GM12865 (cell line): ENCODE results near the gene CERS1.

Experiments
- DNase-seq: peaks from one replicate; pipeline ENCODE4 v3.0.0; 2010; ENCODE audit warnings: low read depth
- H3K4me3 ChIP-seq: 2 replicates; pipeline ENCODE4 v1.5.1; 2011; ENCODE audit warnings: mild to moderate bottlenecking, low read depth, low read length, control low read depth
- TF ChIP-seq, protein P1 (sequence below): IDR thresholded peaks from 2 replicates; pipeline ENCODE4 v1.5.1; 2011; ENCODE audit warnings: low read length, control low read depth, low read depth, inconsistent platforms; ENCODE audit not compliant: insufficient read depth; ENCODE audit errors: missing control alignments

The CERS1 gene

DNA sequence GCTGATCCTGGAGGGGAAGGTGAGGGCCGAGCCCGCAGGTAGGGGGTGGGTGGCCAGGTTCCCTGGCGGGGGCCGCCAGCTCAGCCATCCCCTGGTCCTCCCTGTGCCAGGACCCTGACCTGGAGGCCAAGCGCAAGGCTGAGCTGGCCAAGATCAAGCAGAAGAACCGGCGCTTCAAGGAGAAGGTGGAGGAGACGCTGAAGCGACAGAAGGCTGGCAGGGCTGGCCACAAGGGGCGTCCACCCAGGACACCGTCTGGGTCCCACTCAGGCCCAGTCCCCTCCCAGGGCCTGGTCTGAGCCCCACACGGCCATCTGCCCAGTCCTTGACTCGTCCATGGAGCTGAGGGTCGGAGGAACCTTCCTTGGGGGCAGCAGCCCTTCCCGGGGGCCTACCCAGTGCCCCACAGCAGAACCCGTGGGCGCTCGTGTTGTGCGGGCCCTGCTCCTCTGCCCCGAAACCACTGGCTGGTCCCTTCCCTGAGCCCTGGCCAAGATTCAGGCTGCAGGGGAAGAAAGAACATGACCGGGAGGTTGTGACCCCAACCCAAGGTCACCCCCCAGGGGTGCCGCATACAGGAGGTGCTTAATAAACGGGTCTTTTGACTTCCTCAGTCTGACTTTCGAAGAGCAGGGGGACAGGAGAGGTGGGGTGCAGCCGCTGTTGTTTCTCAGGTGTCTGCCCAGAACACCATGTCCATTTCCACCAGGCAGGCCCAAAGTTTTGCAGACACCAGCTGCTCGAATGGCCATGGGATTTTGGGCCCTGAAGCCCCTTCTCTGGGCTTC is 32.3 kb upstream of the CERS1 start:
- DNase-seq: no peak
- TF ChIP-seq, protein P1, sequence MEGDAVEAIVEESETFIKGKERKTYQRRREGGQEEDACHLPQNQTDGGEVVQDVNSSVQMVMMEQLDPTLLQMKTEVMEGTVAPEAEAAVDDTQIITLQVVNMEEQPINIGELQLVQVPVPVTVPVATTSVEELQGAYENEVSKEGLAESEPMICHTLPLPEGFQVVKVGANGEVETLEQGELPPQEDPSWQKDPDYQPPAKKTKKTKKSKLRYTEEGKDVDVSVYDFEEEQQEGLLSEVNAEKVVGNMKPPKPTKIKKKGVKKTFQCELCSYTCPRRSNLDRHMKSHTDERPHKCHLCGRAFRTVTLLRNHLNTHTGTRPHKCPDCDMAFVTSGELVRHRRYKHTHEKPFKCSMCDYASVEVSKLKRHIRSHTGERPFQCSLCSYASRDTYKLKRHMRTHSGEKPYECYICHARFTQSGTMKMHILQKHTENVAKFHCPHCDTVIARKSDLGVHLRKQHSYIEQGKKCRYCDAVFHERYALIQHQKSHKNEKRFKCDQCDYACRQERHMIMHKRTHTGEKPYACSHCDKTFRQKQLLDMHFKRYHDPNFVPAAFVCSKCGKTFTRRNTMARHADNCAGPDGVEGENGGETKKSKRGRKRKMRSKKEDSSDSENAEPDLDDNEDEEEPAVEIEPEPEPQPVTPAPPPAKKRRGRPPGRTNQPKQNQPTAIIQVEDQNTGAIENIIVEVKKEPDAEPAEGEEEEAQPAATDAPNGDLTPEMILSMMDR: no peak
- H3K4me3 ChIP-seq: no peak overlapping the region

DNA sequence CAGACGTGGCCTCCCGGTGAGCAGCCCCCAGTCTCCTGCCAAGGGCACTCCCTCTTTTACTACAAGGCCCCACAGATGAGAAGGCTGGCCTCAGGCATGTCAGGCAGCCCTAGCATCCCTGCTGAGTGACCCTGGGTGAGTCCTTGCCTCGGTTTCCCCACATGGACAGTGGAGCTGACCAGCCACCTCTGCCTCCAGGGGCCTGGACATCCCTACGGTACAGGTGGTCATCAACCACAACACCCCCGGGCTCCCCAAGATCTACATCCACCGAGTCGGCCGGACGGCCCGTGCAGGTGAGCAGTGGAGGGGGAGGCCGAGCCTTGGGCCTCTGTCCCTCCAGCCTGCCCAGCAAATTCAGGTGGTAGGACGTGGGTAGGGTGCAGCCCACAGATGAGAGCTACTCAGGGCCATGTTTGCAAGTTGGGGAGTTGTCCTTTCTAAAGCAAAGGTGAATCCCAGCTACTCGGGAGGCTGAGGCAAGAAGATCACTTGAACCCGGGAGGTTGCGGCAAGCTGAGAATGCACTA is 28.8 kb upstream of the CERS1 start:
- no peak for DNase-seq
- no peak overlapping the region for H3K4me3 ChIP-seq
- TF ChIP-seq, protein P1: no peak

DNA sequence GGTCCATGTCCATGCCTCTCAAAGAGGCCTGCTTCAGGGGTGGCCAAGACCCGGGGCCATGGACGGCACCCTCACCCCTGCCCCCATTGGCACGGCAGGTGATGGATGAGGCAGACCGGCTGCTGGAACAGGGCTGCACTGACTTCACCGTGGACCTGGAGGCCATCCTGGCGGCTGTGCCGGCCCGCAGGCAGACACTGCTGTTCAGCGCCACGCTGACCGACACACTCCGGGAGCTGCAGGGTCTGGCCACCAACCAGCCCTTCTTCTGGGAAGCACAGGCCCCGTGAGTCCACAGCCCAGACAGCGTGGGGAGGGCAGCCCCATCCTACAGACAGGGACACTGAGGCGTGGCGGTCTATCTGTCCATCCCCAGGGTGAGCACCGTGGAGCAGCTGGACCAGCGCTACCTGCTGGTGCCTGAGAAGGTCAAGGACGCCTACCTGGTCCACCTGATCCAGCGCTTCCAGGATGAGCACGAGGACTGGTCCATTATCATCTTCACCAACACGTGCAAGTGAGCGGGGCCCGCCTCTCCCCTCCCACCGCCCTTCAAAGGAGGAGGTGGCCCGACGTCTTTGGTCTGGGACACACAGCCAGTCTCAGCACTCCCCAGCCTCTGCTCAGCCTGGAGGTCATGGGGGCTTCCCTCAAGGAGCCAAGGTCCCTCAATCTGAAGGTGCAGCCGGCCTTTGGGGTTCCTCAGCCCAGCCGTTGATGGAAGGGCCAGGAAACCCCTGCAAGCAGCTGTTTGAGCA is 26.4 kb upstream of the CERS1 start:
- no peak for DNase-seq
- TF ChIP-seq, protein P1: no peak
- no peak overlapping the region for H3K4me3 ChIP-seq

DNA sequence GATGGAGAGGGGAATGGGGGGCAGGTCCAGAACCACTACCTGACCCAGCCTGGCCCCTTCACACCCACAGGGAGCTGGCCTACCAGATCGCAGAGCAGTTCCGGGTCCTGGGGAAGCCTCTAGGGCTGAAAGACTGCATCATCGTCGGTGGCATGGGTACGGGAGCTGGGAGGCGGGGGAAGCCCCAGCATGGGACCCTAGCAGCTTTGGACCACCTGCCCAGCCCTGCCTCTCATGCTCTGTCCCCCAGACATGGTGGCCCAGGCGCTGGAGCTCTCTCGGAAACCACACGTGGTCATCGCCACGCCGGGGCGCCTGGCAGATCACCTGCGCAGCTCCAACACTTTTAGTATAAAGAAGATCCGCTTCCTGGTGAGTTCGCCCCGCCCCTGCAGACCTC is 25.6 kb upstream of the CERS1 start:
- no peak overlapping the region for H3K4me3 ChIP-seq
- no peak for DNase-seq
- TF ChIP-seq, protein P1: no peak

DNA sequence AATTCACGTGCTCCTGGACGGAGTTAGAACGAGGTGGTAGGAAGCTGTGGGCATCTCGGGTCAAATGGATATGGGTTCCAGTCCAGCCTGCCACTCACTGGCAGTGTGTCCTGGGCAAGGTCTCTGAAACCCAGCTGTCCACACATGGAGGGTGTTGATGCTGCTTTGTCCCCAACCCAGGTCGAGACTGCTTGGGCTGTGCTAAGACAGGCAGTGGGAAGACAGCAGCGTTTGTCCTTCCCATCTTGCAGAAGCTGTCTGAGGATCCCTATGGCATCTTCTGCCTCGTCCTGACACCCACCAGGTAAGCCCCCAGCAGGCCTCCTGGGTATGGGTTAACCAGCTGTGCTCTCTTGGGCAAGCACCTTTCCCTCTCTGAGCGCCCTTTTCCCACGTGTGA is 24.4 kb upstream of the CERS1 start:
- TF ChIP-seq, protein P1: no peak
- no peak for DNase-seq
- H3K4me3 ChIP-seq: peak overlapping the region; percentile 91

DNA sequence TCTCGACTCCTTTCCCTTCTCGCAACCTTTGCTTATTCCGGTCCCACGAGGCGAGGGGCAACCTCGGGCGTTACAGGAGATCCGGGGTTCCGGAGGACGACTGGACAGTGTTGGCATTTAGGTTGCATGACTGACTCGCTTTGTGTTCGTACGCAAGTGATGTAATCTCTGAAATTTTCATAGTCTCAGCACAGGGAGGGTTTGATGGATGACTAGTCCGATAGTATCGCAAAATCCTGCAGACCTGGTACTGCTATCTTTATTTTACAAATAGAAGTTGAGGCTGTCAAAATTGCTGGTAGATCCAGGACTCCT is 23.9 kb upstream of the CERS1 start:
- TF ChIP-seq, protein P1: no peak
- no peak for DNase-seq
- peak overlapping the region; percentile 91 for H3K4me3 ChIP-seq
